NCI-H1417 treated with DMSO at 0.1 percent for 48 hours (cell line): ENCODE results near the gene MINDY2.
"Not testable (repeated sequence)": the region's sequence is repeated elsewhere in the genome, so short reads cannot be mapped to it uniquely, and the experiment has no call there.

Experiments
- DNase-seq: peaks from one replicate; lab custom pipeline; 2025; lab: John Stamatoyannopoulos, UW

MINDY2 gene

GRCh38 chr15:58755350-58755749, 15.8 kb upstream of the MINDY2 start:
- no peak for DNase-seq

- no peak for DNase-seq
Measured at GRCh38 chr15:58755956-58756355, 15.1 kb upstream of the MINDY2 start.

GRCh38 chr15:58758141-58758540, 13.0 kb upstream of the MINDY2 start:
- no peak for DNase-seq

GRCh38 chr15:58760385-58761009, 10.6 kb upstream of the MINDY2 start:
- DNase-seq, result no peak

GRCh38 chr15:58761010-58761388, 10.1 kb upstream of the MINDY2 start:
- DNase-seq, result no peak

GRCh38 chr15:58762285-58762684, 8.8 kb upstream of the MINDY2 start:
- no peak for DNase-seq

GRCh38 chr15:58762731-58763130, 8.4 kb upstream of the MINDY2 start:
- peak; percentile 43 for DNase-seq

GRCh38 chr15:58764468-58764867, 6.6 kb upstream of the MINDY2 start:
- no peak for DNase-seq

- no peak for DNase-seq
Measured at GRCh38 chr15:58766290-58766689, 4.8 kb upstream of the MINDY2 start.

GRCh38 chr15:58768601-58769004, 2.5 kb upstream of the MINDY2 start:
- DNase-seq, result not testable (repeated sequence)

GRCh38 chr15:58770519-58770856, 614 bp upstream of the MINDY2 start:
- no peak for DNase-seq

- DNase-seq, result no peak
Measured at GRCh38 chr15:58771621-58772250, 634 bp downstream of the MINDY2 start.

GRCh38 chr15:58773024-58773423, 1.9 kb downstream of the MINDY2 start:
- no peak for DNase-seq

- DNase-seq, result no peak
Measured at GRCh38 chr15:58775402-58775801, 4.3 kb downstream of the MINDY2 start.

- DNase-seq, result no peak
Measured at GRCh38 chr15:58777107-58777506, 6.0 kb downstream of the MINDY2 start.

- DNase-seq, result no peak
Measured at GRCh38 chr15:58779554-58779953, 8.5 kb downstream of the MINDY2 start.

- DNase-seq, result no peak
Measured at GRCh38 chr15:58785355-58785754, 14.3 kb downstream of the MINDY2 start.

GRCh38 chr15:58788056-58788710, 17.1 kb downstream of the MINDY2 start:
- no peak for DNase-seq

- no peak for DNase-seq
Measured at GRCh38 chr15:58793862-58794261, 22.8 kb downstream of the MINDY2 start.

- no peak for DNase-seq
Measured at GRCh38 chr15:58795825-58796224, 24.7 kb downstream of the MINDY2 start.

- DNase-seq, result no peak
Measured at GRCh38 chr15:58797505-58797904, 26.4 kb downstream of the MINDY2 start.

- no peak for DNase-seq
Measured at GRCh38 chr15:58805095-58805494, 34.0 kb downstream of the MINDY2 start.

- DNase-seq, result not testable (repeated sequence)
Measured at GRCh38 chr15:58823267-58823666, 52.2 kb downstream of the MINDY2 start.

GRCh38 chr15:58830556-58830955, 59.5 kb downstream of the MINDY2 start:
- DNase-seq, result no peak
